Measurements from ENCODE around the gene PTGIS. TPM values are rescaled to one million over a fixed set of nuclear protein-coding genes. Genes with fewer than 3 reads are reported as not detected.
A peak's percentile ranks its signal among the peaks of the same experiment; 100 is the strongest.

The PTGIS gene
- total RNA-seq, 6 experiments from 2014 or later, result 9.0 to 30.5 (median 13.7) TPM

GRCh38 chr20:49481116-49481515 is 86.8 kb downstream of the PTGIS start:
- Histone ChIP-seq H3K4me3 (no peak overlapping the region), H3K36me3 (no peaks in the 10 kb centered on the region), H3K9me3 (no peaks in the 10 kb centered on the region), H3K4me1 (peaks cover 0 to 70% (median 25%) of the 10 kb centered on the region in 4 donors), H3K27ac (peak overlapping the region in 1 of 3 donors; percentile 89), H3K27me3 (no peaks in the 10 kb centered on the region)
- ATAC-seq (no peak), DNase-seq (no peak)
- WGBS (ENCODE audit: insufficient coverage, low coverage, low lambda C conversion rate, missing lambda C conversion rate), result 44% methylated on average over 3 of the region's 3 CpGs
- TF ChIP-seq CTCF (IDR thresholded peaks at IDR 0.05) (no peak), POLR2A (IDR thresholded peaks at IDR 0.05) (no peak)
- intact Hi-C loops (cut with DNase I), result no loop called here

- no peak for TF ChIP-seq POLR2A (IDR thresholded peaks at IDR 0.05)
- TF ChIP-seq CTCF (IDR thresholded peaks at IDR 0.05), result no peak
- WGBS (ENCODE audit: insufficient coverage, low coverage, low lambda C conversion rate, missing lambda C conversion rate), result 20% methylated on average over 1 of the region's 3 CpGs
- Histone ChIP-seq H3K36me3 (no peaks in the 10 kb centered on the region), H3K9me3 (no peaks in the 10 kb centered on the region), H3K4me3 (no peak overlapping the region), H3K4me1 (peaks cover 0 to 76% (median 28%) of the 10 kb centered on the region in 4 donors), H3K27me3 (no peaks in the 10 kb centered on the region), H3K27ac (peak overlapping the region in 2 of 3 donors; percentile 8 to 89)
- intact Hi-C loops (cut with DNase I), result no loop called here
- ATAC-seq, result no peak
- no peak for DNase-seq
Observed at GRCh38 chr20:49480236-49480635, 87.7 kb downstream of the PTGIS start.

- intact Hi-C loops (cut with DNase I), result no loop called here
- Histone ChIP-seq H3K4me1 (peaks cover 0 to 80% (median 30%) of the 10 kb centered on the region in 4 donors), H3K4me3 (no peak overlapping the region), H3K9me3 (no peaks in the 10 kb centered on the region), H3K36me3 (no peaks in the 10 kb centered on the region), H3K27me3 (no peaks in the 10 kb centered on the region), H3K27ac (peak overlapping the region in 2 of 3 donors; percentile 8 to 89)
- DNase-seq (peak; percentile 29 to 86 (median 78)), ATAC-seq (peak; percentile 39 to 61 (median 48))
- TF ChIP-seq POLR2A (IDR thresholded peaks at IDR 0.05) (no peak), CTCF (IDR thresholded peaks at IDR 0.05) (no peak)
- WGBS (ENCODE audit: insufficient coverage, low coverage, low lambda C conversion rate, missing lambda C conversion rate), result 18% methylated on average over 5 of the region's 6 CpGs
Observed at GRCh38 chr20:49479785-49480184, 88.2 kb downstream of the PTGIS start.

GRCh38 chr20:49478754-49479689 is 88.9 kb downstream of the PTGIS start:
- Histone ChIP-seq H3K4me1 (peaks cover 0 to 88% (median 33%) of the 10 kb centered on the region in 4 donors), H3K27me3 (no peaks in the 10 kb centered on the region), H3K4me3 (no peak overlapping the region), H3K27ac (peak overlapping the region in 2 of 3 donors; percentile 43 to 89), H3K36me3 (no peaks in the 10 kb centered on the region), H3K9me3 (no peaks in the 10 kb centered on the region)
- TF ChIP-seq CTCF (IDR thresholded peaks at IDR 0.05) (no peak), POLR2A (IDR thresholded peaks at IDR 0.05) (no peak)
- DNase-seq, result peak; percentile 46 to 83 (median 79)
- intact Hi-C loops (cut with DNase I), result no loop called here
- WGBS (ENCODE audit: insufficient coverage, low coverage, low lambda C conversion rate, missing lambda C conversion rate), result 32% methylated on average over 5 of the region's 5 CpGs
- ATAC-seq, result peak; percentile 5 to 40 (median 20)

All from right lobe of liver (tissue), 6 donors.